Suprapubic skin (tissue), 4 donors: ENCODE results near the gene NAA60.

Experiments used
- EP300 ChIP-seq: sonication (generic); formaldehyde crosslinking; IDR thresholded peaks from one replicate; pipeline ENCODE4 v1.6.1; 2017; ENCODE audit warnings: antibody characterized with exemption
- POLR2A ChIP-seq, 2 donors: fragments of 450-650 bp; IDR thresholded peaks; one replicate each; pipeline ENCODE4 v1.6.1; 2017; ENCODE audit warnings: antibody characterized with exemption in 2 of 2, mild to moderate bottlenecking in 2 of 2, moderate library complexity in 2 of 2
- POLR2AphosphoS5 ChIP-seq, 3 donors: sonication (generic); formaldehyde crosslinking; IDR thresholded peaks; one replicate each; pipeline ENCODE4 v1.6.1; 2017; ENCODE audit warnings: antibody characterized with exemption in 3 of 3
- TF ChIP-seq, protein P1 (sequence below), 2 donors: fragments of 200-600 bp in 1 of 2; fragments of 450-650 bp in 1 of 2; sonication (generic) in 1 of 2; IDR thresholded peaks; one replicate each; pipeline ENCODE4 v1.5.1; 2016 to 2019; ENCODE audit warnings: antibody characterized with exemption in 2 of 2, mild to moderate bottlenecking in 1 of 2, moderate library complexity in 1 of 2

GRCh38 chr16:3495176-3495575, 51.7 kb downstream of the NAA60 start, which contains the start of gene C16orf90:
- TF ChIP-seq, protein P1, sequence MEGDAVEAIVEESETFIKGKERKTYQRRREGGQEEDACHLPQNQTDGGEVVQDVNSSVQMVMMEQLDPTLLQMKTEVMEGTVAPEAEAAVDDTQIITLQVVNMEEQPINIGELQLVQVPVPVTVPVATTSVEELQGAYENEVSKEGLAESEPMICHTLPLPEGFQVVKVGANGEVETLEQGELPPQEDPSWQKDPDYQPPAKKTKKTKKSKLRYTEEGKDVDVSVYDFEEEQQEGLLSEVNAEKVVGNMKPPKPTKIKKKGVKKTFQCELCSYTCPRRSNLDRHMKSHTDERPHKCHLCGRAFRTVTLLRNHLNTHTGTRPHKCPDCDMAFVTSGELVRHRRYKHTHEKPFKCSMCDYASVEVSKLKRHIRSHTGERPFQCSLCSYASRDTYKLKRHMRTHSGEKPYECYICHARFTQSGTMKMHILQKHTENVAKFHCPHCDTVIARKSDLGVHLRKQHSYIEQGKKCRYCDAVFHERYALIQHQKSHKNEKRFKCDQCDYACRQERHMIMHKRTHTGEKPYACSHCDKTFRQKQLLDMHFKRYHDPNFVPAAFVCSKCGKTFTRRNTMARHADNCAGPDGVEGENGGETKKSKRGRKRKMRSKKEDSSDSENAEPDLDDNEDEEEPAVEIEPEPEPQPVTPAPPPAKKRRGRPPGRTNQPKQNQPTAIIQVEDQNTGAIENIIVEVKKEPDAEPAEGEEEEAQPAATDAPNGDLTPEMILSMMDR (IDR thresholded peaks at IDR 0.05) = no peak
- TF ChIP-seq POLR2AphosphoS5 (IDR thresholded peaks at IDR 0.05) = no peak
- no peak for TF ChIP-seq POLR2A (IDR thresholded peaks at IDR 0.05)
- TF ChIP-seq EP300 = no peak
